DMS 273 (cell line): ENCODE results near the gene CYP39A1.

Experiments used
- DNase-seq: peaks from one replicate; lab custom pipeline; 2025; ENCODE audit not compliant: unreplicated experiment; lab: John Stamatoyannopoulos, UW

Gene CYP39A1

GRCh38 chr6:46521464-46521971 lies 131.1 kb downstream of the CYP39A1 start:
- no peak for DNase-seq

GRCh38 chr6:46517202-46517601 lies 135.4 kb downstream of the CYP39A1 start:
- DNase-seq, result no peak

GRCh38 chr6:46513533-46513932 lies 139.1 kb downstream of the CYP39A1 start:
- no peak for DNase-seq

GRCh38 chr6:46511320-46511719 lies 141.3 kb downstream of the CYP39A1 start:
- DNase-seq, result no peak

- DNase-seq, result no peak
Observed at GRCh38 chr6:46510651-46511050, 142.0 kb downstream of the CYP39A1 start.

GRCh38 chr6:46509981-46510510 lies 142.6 kb downstream of the CYP39A1 start:
- DNase-seq, result no peak

- no peak for DNase-seq
Observed at GRCh38 chr6:46509063-46509462, 143.6 kb downstream of the CYP39A1 start.

- no peak for DNase-seq
Observed at GRCh38 chr6:46507426-46507825, 145.2 kb downstream of the CYP39A1 start.

GRCh38 chr6:46505693-46506512 lies 146.7 kb downstream of the CYP39A1 start:
- DNase-seq, result no peak

GRCh38 chr6:46504242-46504641 lies 148.4 kb downstream of the CYP39A1 start:
- no peak for DNase-seq

- DNase-seq, result no peak
Observed at GRCh38 chr6:46502486-46503119, 150.0 kb downstream of the CYP39A1 start.

GRCh38 chr6:46501136-46502089 lies 151.2 kb downstream of the CYP39A1 start:
- DNase-seq, result no peak

GRCh38 chr6:46500382-46500781 lies 152.2 kb downstream of the CYP39A1 start:
- DNase-seq, result no peak
